ENCODE measurements around the gene TMEM254.

TMEM254 gene

DNA sequence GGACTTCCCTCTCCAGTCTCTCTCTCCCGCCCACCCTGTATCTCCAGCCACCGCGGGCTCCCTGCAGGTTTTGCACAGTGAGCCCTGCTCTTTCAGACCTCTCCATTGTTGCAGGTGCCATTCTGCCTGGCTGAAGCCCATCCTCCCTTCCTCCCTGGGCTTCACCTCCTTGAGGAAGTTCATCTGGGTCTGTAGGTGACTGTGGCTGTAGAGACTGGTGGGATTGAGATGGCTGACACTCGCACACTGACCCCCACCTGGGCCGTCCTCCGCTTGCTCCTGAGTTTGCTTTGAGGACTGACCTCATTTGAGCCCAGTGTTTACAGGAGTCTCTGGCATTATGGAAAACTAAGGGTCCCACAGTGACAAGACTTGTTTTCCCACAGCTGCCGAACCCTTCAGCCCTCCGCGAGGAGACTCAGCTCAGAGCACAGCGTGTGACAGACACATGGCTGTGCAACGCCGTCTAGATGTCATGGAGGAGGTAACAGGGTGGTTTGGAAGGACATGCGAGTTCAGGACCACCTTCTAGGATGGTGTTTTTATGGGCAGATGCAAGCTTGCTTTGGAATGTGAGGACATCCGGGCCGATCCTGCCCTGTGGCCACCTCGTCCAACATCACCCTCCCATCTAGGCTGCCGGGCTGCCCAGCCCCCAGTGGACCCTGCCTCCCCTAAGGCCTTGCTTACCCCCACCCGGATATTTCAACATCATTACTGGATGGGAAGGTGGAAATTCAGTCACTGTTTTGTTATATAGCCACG lies 63.4 kb downstream of the TMEM254 start:
- FAIRE-seq (no peak), DNase-seq (ENCODE audit: insufficient read length) (no peak)
- no peak for TF ChIP-seq POLR2AphosphoS5 (IDR thresholded peaks at IDR 0.05; ENCODE audit: low read depth, low read length)
- no peak for TF ChIP-seq POLR2A (IDR thresholded peaks at IDR 0.05; ENCODE audit: low read depth, low read length)
- TF ChIP-seq TAF1 (IDR thresholded peaks at IDR 0.05; ENCODE audit: borderline replicate concordance, low read depth, low read length) = no peak
